HepG2 (cell line): ENCODE data around the gene NTMT1. TPM values are rescaled to one million over a fixed set of nuclear protein-coding genes. Genes with fewer than 3 reads are reported as not detected.

Experiments used
- BRCA1 ChIP-seq: sonication (generic); formaldehyde crosslinking; IDR thresholded peaks from 2 replicates; pipeline ENCODE4 v1.4.0; 2020; ENCODE audit warnings: missing genetic modification reagents
- CC2D1A ChIP-seq: sonication (generic); formaldehyde crosslinking; IDR thresholded peaks from 2 replicates; pipeline ENCODE4 v1.8.1; 2023; ENCODE audit warnings: mild to moderate bottlenecking, missing genetic modification reagents
- CCAR2 ChIP-seq: fragments of 200-400 bp; formaldehyde crosslinking; optimal IDR thresholded peaks from 2 replicates; pipeline ENCODE3; 2018; ENCODE audit warnings: low read depth, mild to moderate bottlenecking, low read length, moderate library complexity
- DNMT1 ChIP-seq: sonication (generic); formaldehyde crosslinking; IDR thresholded peaks from 2 replicates; pipeline ENCODE4 v1.5.1; 2020; ENCODE audit warnings: mild to moderate bottlenecking, missing genetic modification reagents
- DPF2 ChIP-seq: sonication (generic); formaldehyde crosslinking; IDR thresholded peaks from 2 replicates; pipeline ENCODE4 v1.4.0; 2020; ENCODE audit warnings: mild to moderate bottlenecking, low read depth, missing genetic modification reagents, borderline replicate concordance
- FLYWCH1 ChIP-seq: sonication (generic); formaldehyde crosslinking; IDR thresholded peaks from 2 replicates; pipeline ENCODE4 v1.8.1; 2023; ENCODE audit warnings: mild to moderate bottlenecking, missing genetic modification reagents
- IKZF5 ChIP-seq: IDR thresholded peaks from 2 replicates; pipeline ENCODE4 v1.6.1; 2018; ENCODE audit warnings: missing genetic modification reagents, mild to moderate bottlenecking, missing compliant biosample characterization
- JDP2 ChIP-seq: sonication (generic); formaldehyde crosslinking; IDR thresholded peaks from 2 replicates; pipeline ENCODE4 v1.8.1; 2022; ENCODE audit warnings: missing genetic modification reagents, borderline replicate concordance
- KAT8 ChIP-seq: IDR thresholded peaks from 2 replicates; pipeline ENCODE4 v1.6.1; 2016; ENCODE audit warnings: missing genetic modification reagents, missing compliant biosample characterization
- MAZ ChIP-seq, 2 experiments: sonication (generic) in 1 of 2; formaldehyde crosslinking in 1 of 2; IDR thresholded peaks; 2 replicates each; pipeline versions ENCODE4 v1.5.0 to v1.6.1; 2012 to 2020; ENCODE audit warnings: low read depth in 2 of 2, mild to moderate bottlenecking in 2 of 2, borderline replicate concordance in 1 of 2, improper control_type of control experiment in 1 of 2, low read length in 1 of 2, missing genetic modification reagents in 1 of 2, moderate library complexity in 1 of 2
- NCOA2 ChIP-seq: sonication (generic); formaldehyde crosslinking; IDR thresholded peaks from 2 replicates; pipeline ENCODE4 v1.8.0; 2022; ENCODE audit warnings: inconsistent platforms
- RBAK ChIP-seq: sonication (generic); formaldehyde crosslinking; IDR thresholded peaks from 2 replicates; pipeline ENCODE4 v1.5.1; 2020; ENCODE audit warnings: mild to moderate bottlenecking, missing genetic modification reagents
- SIX1 ChIP-seq: sonication (generic); formaldehyde crosslinking; IDR thresholded peaks from 2 replicates; pipeline ENCODE4 v1.4.0; 2020; ENCODE audit warnings: missing genetic modification reagents, borderline replicate concordance
- SMAD1 ChIP-seq: sonication (generic); formaldehyde crosslinking; IDR thresholded peaks from 2 replicates; pipeline ENCODE4 v1.4.0; 2020; ENCODE audit warnings: missing genetic modification reagents, low read depth, mild to moderate bottlenecking, borderline replicate concordance
- SRSF4 ChIP-seq: fragments of 200-400 bp; formaldehyde crosslinking; IDR thresholded peaks from one replicate; pipeline ENCODE4 v1.6.1; 2018; ENCODE audit warnings: mild to moderate bottlenecking, low read depth, low read length, moderate library complexity; ENCODE audit not compliant: poor library complexity, severe bottlenecking
- ZBTB43 ChIP-seq: sonication (generic); formaldehyde crosslinking; conservative IDR thresholded peaks from 2 replicates; pipeline ENCODE4 v1.4.0; 2020; ENCODE audit warnings: missing genetic modification reagents
- ZNF275 ChIP-seq: sonication (generic); formaldehyde crosslinking; IDR thresholded peaks from 2 replicates; pipeline ENCODE4 v1.8.0; 2022; ENCODE audit warnings: missing genetic modification reagents, mild to moderate bottlenecking, inconsistent platforms, borderline replicate concordance
- ZNF329 ChIP-seq: sonication (generic); formaldehyde crosslinking; IDR thresholded peaks from 2 replicates; pipeline ENCODE4 v1.9.0; 2021; ENCODE audit warnings: low read depth, mild to moderate bottlenecking, missing genetic modification reagents
- ZNF432 ChIP-seq: sonication (generic); formaldehyde crosslinking; IDR thresholded peaks from 2 replicates; pipeline ENCODE4 v1.5.0; 2020; ENCODE audit warnings: missing genetic modification reagents, mild to moderate bottlenecking, borderline replicate concordance
- ZNF552 ChIP-seq: sonication (generic); formaldehyde crosslinking; IDR thresholded peaks from 2 replicates; pipeline ENCODE4 v1.9.0; 2022; ENCODE audit warnings: missing genetic modification reagents, mild to moderate bottlenecking, borderline replicate concordance
- ZNF567 ChIP-seq: sonication (generic); formaldehyde crosslinking; IDR thresholded peaks from 2 replicates; pipeline ENCODE4 v1.8.1; 2023; ENCODE audit warnings: mild to moderate bottlenecking, missing genetic modification reagents, borderline replicate concordance
- ZNF572 ChIP-seq: sonication (generic); formaldehyde crosslinking; IDR thresholded peaks from 2 replicates; pipeline ENCODE4 v1.5.1; 2020; ENCODE audit warnings: mild to moderate bottlenecking, missing genetic modification reagents
- ZNF781 ChIP-seq: sonication (generic); formaldehyde crosslinking; IDR thresholded peaks from 2 replicates; pipeline ENCODE4 v1.5.1; 2020; ENCODE audit warnings: borderline replicate concordance, mild to moderate bottlenecking, missing genetic modification reagents; ENCODE audit errors: not compliant biosample characterization
- polyA plus RNA-seq, 8 experiments: library from polyadenylated mRNA; depleted of rRNA in 3 of 8; stranded (reverse) in 7 of 8; unstranded in 1 of 8; fragments of >200 nt; fragmentation: Illumina TruSeq in 4 of 8; extraction: Trizol in 4 of 8; gene quantifications; 2 replicates each; pipeline versions ENCODE4 v1.2.1 to v1.2.3, GENCODE V29; 2011 to 2016; ENCODE audit warnings: low read depth in 4 of 8, missing spikeins in 1 of 8, mixed read lengths in 1 of 8; ENCODE audit not compliant: insufficient read depth in 1 of 8
- total RNA-seq, 5 experiments: library from RNA; depleted of rRNA; stranded (reverse); fragments of >200 nt; fragmentation: Illumina TruSeq; extraction: Trizol; gene quantifications; 2 replicates each; pipeline ENCODE4 v1.2.3, GENCODE V29; 2016; ENCODE audit warnings: low read depth in 1 of 5
- TF ChIP-seq, protein P1 (sequence below): sonication (generic); formaldehyde crosslinking; IDR thresholded peaks from 2 replicates; pipeline ENCODE4 v1.4.0; 2020; ENCODE audit warnings: missing genetic modification reagents

NTMT1 gene
- total and polyA plus RNA-seq, 2 of the 13 experiments (the other 11 are each of a cell fraction or from before 2014, with no cell fraction given): 49.1 to 53.8 TPM

DNA sequence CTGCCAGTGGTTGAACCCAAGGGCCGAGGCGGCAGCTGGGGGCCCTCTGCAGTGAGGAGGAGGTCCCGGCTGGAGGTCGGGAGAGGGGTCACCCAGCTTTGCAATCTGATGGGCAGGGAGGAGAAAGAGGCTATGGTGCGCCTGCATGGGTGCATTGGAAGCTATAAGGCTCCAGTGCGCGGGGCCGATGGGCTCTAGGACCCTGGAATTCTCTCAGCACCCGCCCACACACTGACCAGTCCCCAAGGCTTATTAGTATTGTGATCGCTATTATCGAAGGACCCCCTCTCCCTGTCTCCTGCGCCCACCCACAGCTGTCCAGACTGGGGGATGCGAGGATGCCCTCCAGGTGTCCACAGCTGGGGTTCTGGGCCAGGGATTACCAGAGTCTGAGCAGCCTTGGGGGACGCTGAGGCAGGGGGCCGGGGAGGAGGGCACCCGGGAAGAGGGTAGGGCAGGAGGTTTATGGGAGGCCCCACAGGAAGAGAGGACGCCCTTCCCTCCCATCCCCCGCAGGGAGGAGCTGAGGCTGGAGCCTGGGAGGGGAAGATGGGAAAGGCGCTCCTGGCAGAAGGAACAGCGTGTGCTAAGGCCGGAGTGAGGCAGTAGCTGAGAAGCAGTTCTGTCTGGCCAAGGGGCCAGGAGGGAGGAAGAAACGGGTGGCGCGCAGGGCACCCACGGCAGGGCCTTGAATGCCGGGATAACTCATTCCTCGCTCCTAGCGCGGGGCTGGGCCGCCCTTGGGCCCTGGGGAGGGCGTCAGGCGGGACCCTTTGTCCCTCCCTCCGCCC is 29.2 kb upstream of the NTMT1 start (continued):
- TF ChIP-seq ZNF275 (CRISPR knock-in tag): no peak
- no peak; the same call in 1 of the 2 replicates for TF ChIP-seq ZNF552 (CRISPR knock-in tag)
- no peak for TF ChIP-seq CC2D1A (CRISPR knock-in tag)
- TF ChIP-seq MAZ (IDR thresholded peaks at IDR 0.05; ENCODE audit: borderline replicate concordance, low read depth, low read length): no peak
- TF ChIP-seq MAZ (CRISPR knock-in tag; IDR thresholded peaks at IDR 0.05; ENCODE audit: low read depth): no peak; the same call in 1 of the 2 replicates
- no peak for TF ChIP-seq JDP2 (CRISPR knock-in tag)
- TF ChIP-seq, protein P1, sequence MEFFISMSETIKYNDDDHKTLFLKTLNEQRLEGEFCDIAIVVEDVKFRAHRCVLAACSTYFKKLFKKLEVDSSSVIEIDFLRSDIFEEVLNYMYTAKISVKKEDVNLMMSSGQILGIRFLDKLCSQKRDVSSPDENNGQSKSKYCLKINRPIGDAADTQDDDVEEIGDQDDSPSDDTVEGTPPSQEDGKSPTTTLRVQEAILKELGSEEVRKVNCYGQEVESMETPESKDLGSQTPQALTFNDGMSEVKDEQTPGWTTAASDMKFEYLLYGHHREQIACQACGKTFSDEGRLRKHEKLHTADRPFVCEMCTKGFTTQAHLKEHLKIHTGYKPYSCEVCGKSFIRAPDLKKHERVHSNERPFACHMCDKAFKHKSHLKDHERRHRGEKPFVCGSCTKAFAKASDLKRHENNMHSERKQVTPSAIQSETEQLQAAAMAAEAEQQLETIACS (CRISPR knock-in tag): 0 out of 2 replicates have a peak, but pooled peaks have one; percentile 12
- TF ChIP-seq IKZF5 (CRISPR knock-in tag): peak; percentile 60
- no peak for TF ChIP-seq ZNF781
- no peak for TF ChIP-seq ZNF329 (CRISPR knock-in tag)
- TF ChIP-seq ZBTB43 (CRISPR knock-in tag): no peak
- no peak for TF ChIP-seq SRSF4
- no peak; the same call in none of the 2 replicates for TF ChIP-seq KAT8 (CRISPR knock-in tag)
- no peak for TF ChIP-seq SIX1 (CRISPR knock-in tag)
- no peak for TF ChIP-seq ZNF432 (CRISPR knock-in tag)
- TF ChIP-seq FLYWCH1 (CRISPR knock-in tag): no peak
- TF ChIP-seq DPF2 (CRISPR knock-in tag): no peak; the same call in 1 of the 2 replicates
- TF ChIP-seq ZNF567 (CRISPR knock-in tag): no peak
- TF ChIP-seq ZNF572: peak; percentile 64; the same call in 1 of the 2 replicates
- 0 out of 2 replicates have a peak, but pooled peaks have one; percentile 14 for TF ChIP-seq NCOA2 (CRISPR knock-in tag)
- TF ChIP-seq DNMT1 (CRISPR knock-in tag): no peak; the same call in 1 of the 2 replicates
- no peak for TF ChIP-seq CCAR2
- no peak for TF ChIP-seq SMAD1 (CRISPR knock-in tag)
- no peak for TF ChIP-seq RBAK (CRISPR knock-in tag)
- no peak for TF ChIP-seq BRCA1 (CRISPR knock-in tag)
